Right lobe of liver (tissue), 4 donors: ENCODE data around the gene NOC3L.

Source experiments
- CTCF ChIP-seq, 4 donors: fragments of 200-600 bp in 3 of 4; fragments of 450-650 bp in 1 of 4; IDR thresholded peaks; one replicate each; pipeline versions ENCODE4 v1.5.1 to v1.8.0; 2016 to 2022; ENCODE audit warnings: antibody characterized with exemption in 4 of 4, mild to moderate bottlenecking in 2 of 4
- POLR2A ChIP-seq: fragments of 450-650 bp; IDR thresholded peaks from one replicate; pipeline ENCODE4 v1.6.1; 2017; ENCODE audit warnings: antibody characterized with exemption, mild to moderate bottlenecking
- donor health status: DM: no; HTN: no; CAD: no.
- donor health status: DM: no; HTN: no; CAD: no.
- donor health status: DM: no; HTN: yes; CAD: no.

- TF ChIP-seq POLR2A (no peak), CTCF (IDR thresholded peaks at IDR 0.05) (no peak)
Observed at GRCh38 chr10:94288361-94289101, 74.2 kb downstream of the NOC3L start.
